ENCODE measurements around the gene MUC5B. TPM values are rescaled to one million over a fixed set of nuclear protein-coding genes. Genes with fewer than 3 reads are reported as not detected.

MUC5B gene
- total and polyA plus RNA-seq, 2 of the 13 experiments (the other 11 are each of a cell fraction or from before 2014, with no cell fraction given) = 0.01 TPM; not detected in 1

DNA sequence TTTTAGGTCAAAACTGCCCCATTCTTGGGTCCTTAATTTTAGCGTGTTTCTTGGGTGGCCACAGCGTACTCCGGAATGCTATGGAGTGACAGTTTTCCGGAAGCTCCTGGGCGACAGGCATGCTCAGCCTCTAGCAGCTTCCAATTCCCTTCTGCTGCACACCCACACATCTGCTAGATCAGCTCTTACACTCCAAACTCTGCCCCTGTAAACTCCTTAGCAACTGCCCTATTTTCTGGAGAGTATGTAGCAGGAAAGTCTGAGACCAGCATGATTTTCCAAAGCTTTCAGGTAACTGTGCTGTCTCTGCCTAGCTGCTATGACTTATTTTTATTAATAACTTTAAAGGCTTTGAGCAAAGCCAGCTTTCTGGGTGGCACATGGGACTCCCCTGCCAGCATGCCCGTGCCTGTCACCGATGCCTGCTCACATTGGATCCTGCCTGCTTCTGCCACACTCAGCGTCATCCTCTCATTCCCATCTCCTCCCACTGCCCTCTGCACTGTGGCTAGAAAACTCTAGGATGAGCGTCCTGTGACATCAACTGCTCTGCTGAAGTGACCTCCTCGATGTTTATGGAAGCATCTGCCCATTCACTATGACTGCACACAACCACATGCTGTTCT lies 69.3 kb downstream of the MUC5B start:
- intact Hi-C loops (cut with micrococcal nuclease; ENCODE audit: unreplicated experiment) = no loop called here
- no peak for ATAC-seq

More for the DNA sequence above, 69.3 kb downstream of the MUC5B start:
- Histone ChIP-seq H3K27me3 (ENCODE audit: control insufficient read depth in 1 of 2, insufficient read depth in 2 of 2, low read length in 2 of 2) (no peaks in the 10 kb centered on the region; a peak in 1 of 5 replicates), H2AFZ (ENCODE audit: low read length) (no peak overlapping the region), H3K9me3 (ENCODE audit: low read length) (no peaks in the 10 kb centered on the region), H3K4me2 (ENCODE audit: low read depth, low read length) (no peak overlapping the region), H3K36me3 (replicated peaks in 1 of 2; ENCODE audit: control insufficient read depth in 1 of 2, insufficient read depth in 2 of 2, low read length in 2 of 2) (peaks cover 36 to 62% of the 10 kb centered on the region in 2 experiments; a peak in 4 of 5 replicates), H3K79me2 (ENCODE audit: insufficient read depth, low read length) (peaks cover 12% of the 10 kb centered on the region), H3K4me1 (ENCODE audit: insufficient read depth, low read length) (peaks cover 2% of the 10 kb centered on the region), H3K4me3 (replicated peaks in 1 of 3; ENCODE audit: insufficient read depth in 1 of 3, low read depth in 2 of 3, low read length in 3 of 3) (no peak overlapping the region), H3K9ac (ENCODE audit: insufficient read depth, low read depth, low read length) (no peak overlapping the region), H3K27ac (ENCODE audit: extremely low read length, insufficient read depth, low read length) (no peak overlapping the region), H4K20me1 (ENCODE audit: insufficient read depth, low read length) (no peaks in the 10 kb centered on the region)
- TF ChIP-seq ZNF292 (CRISPR knock-in tag; IDR thresholded peaks at IDR 0.05; ENCODE audit: borderline replicate concordance, low read depth) (no peak), ZNF235 (CRISPR knock-in tag; IDR thresholded peaks at IDR 0.05; ENCODE audit: borderline replicate concordance) (no peak), CBX5 (CRISPR knock-in tag; IDR thresholded peaks at IDR 0.05; ENCODE audit: borderline replicate concordance) (no peak), NAIF1 (CRISPR knock-in tag; IDR thresholded peaks at IDR 0.05; ENCODE audit: borderline replicate concordance) (no peak), ZNF883 (CRISPR knock-in tag; IDR thresholded peaks at IDR 0.05; ENCODE audit: not compliant biosample characterization) (no peak), HMG20A (CRISPR knock-in tag; IDR thresholded peaks at IDR 0.05; ENCODE audit: borderline replicate concordance) (no peak), ZNF432 (CRISPR knock-in tag; IDR thresholded peaks at IDR 0.05; ENCODE audit: borderline replicate concordance) (no peak), KDM5B (CRISPR knock-in tag; IDR thresholded peaks at IDR 0.05; ENCODE audit: borderline replicate concordance) (no peak), JDP2 (CRISPR knock-in tag; IDR thresholded peaks at IDR 0.05; ENCODE audit: borderline replicate concordance) (no peak), ZIK1 (CRISPR knock-in tag; IDR thresholded peaks at IDR 0.05; ENCODE audit: borderline replicate concordance, low read depth) (no peak), HHEX (CRISPR knock-in tag; IDR thresholded peaks at IDR 0.05) (no peak), RNF2 (conservative IDR thresholded peaks at IDR 0.05; ENCODE audit: low read depth) (no peak), MATR3 (CRISPR knock-in tag; IDR thresholded peaks at IDR 0.05) (no peak), PTBP1 (IDR thresholded peaks at IDR 0.05; ENCODE audit: low read depth, low read length, poor library complexity, severe bottlenecking) (no peak), ZNF550 (CRISPR knock-in tag; IDR thresholded peaks at IDR 0.05; ENCODE audit: borderline replicate concordance) (no peak), ZNF253 (CRISPR knock-in tag; IDR thresholded peaks at IDR 0.05; ENCODE audit: borderline replicate concordance) (no peak), SIX4 (CRISPR knock-in tag; IDR thresholded peaks at IDR 0.05) (no peak), ZNF230 (CRISPR knock-in tag; IDR thresholded peaks at IDR 0.05) (no peak), TEAD3 (CRISPR knock-in tag; optimal IDR thresholded peaks at IDR 0.05; ENCODE audit: borderline replicate concordance) (no peak)
- TF ChIP-seq, protein P1, sequence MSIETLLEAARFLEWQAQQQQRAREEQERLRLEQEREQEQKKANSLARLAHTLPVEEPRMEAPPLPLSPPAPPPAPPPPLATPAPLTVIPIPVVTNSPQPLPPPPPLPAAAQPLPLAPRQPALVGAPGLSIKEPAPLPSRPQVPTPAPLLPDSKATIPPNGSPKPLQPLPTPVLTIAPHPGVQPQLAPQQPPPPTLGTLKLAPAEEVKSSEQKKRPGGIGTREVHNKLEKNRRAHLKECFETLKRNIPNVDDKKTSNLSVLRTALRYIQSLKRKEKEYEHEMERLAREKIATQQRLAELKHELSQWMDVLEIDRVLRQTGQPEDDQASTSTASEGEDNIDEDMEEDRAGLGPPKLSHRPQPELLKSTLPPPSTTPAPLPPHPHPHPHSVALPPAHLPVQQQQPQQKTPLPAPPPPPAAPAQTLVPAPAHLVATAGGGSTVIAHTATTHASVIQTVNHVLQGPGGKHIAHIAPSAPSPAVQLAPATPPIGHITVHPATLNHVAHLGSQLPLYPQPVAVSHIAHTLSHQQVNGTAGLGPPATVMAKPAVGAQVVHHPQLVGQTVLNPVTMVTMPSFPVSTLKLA (IDR thresholded peaks at IDR 0.05) = no peak
- 95% methylated on average over 10 of the region's 10 CpGs for WGBS (ENCODE audit: low lambda C conversion rate)
- in situ Hi-C loops (cut with HindIII; ENCODE audit: extremely low pct_ligation_motif_present, low pct_unique_long_range_greater_than_20kb) = loop anchor here (10.0 kb wide), 1 partner anchor 93 kb away; the partner anchor contains the start of gene BRSK2
- DNase-seq (ENCODE audit: low spot score) (no peak), FAIRE-seq (no peak)
- ChIA-PET POLR2A (no interaction called here), CTCF (ENCODE audit: low intra/inter-chr PET ratio, low total read pairs) (no interaction called here)
- no TSS peak for BruUV-seq (replicated peaks)

Measured in HepG2 (cell line).